CD4-positive, alpha-beta T cell treated with Interleukin-15 for 4 hours (primary cell): ENCODE results near the gene MCC.

Source experiments
- DNase-seq: peaks from one replicate; pipeline ENCODE4 v3.0.0-alpha.2; 2020; ENCODE audit warnings: low spot score

Gene MCC

DNA sequence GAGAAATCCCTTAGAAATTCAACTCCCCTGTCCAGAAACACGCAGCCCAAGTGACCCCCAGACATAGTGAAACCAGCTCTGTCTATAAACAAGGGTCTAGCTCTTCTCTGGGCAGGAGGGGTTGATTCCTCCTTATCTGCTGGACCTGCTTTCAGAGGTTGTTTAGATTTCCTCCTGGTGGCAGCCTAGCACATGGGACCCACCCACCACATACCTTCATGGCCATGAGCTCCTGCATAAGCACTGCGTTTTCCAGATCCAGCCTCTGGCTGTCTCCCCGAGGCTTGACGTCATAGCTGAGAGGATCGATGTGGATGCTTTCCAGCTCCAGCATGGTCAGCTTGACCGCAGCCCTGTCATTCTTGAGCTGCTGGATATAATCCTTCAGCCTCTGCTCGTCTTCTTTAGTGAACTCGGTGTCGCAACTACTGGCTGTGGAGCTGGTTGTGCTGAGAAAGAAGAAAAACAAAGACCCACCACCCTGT lies 434.7 kb downstream of the MCC start:
- no peak for DNase-seq

DNA sequence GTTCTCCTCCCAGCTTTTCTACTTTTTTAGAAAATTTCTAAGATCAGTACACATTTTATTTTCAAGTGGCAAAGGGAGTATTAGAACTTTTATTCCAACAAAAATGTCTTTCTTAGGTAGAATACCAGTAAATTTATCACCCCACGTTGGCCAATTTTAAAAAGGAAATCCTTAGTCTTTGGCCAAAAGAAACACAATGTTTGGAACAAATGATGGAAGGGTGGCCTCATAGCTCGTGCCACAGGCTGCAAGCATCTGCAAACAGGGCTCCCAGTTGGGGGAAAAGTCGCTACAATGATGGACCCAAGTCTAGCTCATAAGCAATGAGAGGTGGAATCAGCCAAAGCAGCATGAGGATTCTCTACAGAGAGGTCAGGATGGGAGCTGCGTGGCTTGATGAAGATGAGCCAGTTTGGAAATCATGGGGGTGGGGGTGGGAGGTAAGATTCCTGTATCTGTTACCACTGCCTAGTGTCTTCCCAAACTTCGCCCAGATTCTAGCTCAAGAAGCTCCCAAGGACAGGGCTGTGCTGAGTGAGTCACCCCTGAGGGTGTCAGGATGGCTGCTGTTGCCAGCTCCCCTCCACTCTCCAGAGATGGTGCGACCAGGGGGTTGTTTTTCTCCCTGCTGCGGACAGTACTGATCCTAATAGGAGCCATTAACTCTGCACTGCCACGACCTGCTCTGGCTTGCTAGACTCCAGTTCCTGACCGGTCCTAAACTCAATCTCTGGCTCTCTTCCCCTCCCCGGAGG lies 436.0 kb downstream of the MCC start:
- no peak for DNase-seq

DNA sequence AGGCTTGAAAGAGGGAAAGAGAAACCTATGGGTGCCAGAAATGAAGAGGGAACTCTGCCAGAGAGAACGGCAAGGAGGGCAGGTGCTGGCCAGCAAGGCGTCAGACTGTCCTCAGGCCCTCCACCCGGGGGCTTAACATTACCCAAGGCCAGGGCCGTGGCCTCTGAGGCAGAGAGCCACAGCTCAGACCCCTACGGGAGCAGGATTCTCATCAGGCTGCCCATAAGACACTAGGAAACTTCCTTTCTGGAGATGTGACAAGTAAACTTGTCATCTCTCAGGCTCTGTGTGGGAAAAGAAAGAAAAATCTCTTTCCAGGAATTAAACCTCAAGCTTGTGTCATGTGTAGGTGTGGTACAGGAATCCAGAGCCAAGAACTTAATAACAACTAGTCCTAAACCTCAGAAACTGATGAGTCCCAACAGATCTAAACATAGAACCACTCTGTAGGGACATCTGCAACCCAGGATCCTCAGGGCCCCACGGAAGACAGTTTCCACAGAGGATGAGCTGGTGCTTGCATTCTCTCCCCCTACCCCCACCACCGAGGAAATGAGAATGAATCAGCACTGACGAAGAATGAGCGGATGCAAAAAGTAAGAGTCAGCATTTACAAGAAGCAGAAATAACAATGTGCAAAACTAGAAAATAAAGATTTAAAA lies 437.4 kb downstream of the MCC start:
- peak; percentile 12 for DNase-seq

DNA sequence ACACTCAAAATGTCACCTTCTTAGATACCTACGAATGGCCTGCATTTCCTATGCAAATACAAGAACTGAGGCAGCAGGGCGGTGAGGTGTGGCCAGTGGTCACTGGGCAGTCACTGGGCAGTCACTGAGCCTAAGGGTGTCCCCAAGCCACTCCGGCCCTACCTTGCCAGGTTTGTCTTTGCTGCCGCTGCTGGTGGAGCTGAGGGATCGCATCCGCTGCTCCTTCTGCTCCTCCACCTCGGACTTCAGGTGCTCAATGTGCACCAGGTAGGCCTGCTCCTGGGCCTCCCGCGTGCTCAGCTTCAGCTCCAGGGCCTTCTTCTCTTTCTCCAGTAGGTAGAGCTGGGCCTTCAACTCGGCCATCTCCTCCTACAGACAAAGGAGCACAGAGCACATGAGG lies 439.3 kb downstream of the MCC start:
- DNase-seq: no peak

DNA sequence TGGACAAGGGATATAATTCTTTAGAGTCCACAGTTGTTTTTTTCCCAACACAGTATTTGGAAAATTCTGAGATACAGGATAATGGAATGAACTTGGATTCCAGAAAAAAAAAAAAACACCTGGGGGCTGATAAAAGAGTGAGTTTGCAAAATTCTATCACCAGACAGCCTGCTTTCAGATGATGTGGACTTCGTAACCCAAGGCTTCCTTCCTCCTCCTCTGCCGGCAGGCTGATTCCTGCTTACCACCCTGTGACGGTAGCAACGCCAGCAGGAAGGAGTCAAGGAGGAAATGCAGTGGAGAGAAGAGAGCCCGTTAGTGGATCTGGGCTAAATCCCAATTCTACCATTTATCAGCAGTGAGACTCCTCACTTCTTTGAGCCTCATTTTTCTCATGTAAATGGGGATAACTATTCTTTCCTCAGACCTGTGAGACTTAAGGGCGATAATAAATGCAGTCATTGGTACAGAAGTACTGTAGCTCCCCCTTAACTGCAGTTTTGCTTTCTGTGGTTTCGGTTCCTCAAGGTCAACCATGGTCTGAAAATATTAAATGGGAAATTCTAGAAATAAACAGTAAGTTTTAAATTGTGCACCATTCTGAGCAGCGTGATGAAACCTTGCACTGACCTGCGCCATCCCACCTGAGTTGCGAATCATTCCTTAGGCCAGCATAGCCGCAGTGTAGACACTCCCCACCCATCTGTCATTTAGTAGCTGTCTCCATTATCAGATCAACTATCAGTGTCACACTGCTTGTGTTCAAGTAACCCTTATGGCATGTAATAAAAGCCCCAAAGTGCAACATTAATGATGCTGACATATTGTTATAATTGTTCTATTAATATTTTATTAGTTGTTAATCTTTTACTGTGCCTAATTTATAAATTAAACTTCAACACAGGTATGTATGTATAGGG lies 440.3 kb downstream of the MCC start:
- DNase-seq: no peak

DNA sequence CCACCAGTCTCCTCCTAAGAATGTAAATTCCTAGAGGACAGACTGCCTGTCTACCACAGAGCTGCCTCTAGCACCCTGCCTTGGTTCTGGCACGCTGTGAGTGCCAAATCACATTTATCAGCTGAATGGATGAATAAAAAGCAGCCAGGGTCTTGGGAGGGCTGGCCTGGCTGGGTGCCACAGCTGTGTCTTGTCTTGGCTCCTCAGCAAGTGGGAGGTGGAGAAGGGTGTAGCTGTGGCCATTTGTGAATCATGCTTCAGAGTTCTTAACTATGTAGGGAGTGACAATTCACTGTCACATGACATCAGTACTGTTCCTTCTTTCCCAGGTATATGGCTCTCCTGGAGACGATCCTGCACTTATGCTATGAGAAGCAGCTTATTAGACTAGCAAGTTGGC lies 441.0 kb downstream of the MCC start:
- no peak for DNase-seq

DNA sequence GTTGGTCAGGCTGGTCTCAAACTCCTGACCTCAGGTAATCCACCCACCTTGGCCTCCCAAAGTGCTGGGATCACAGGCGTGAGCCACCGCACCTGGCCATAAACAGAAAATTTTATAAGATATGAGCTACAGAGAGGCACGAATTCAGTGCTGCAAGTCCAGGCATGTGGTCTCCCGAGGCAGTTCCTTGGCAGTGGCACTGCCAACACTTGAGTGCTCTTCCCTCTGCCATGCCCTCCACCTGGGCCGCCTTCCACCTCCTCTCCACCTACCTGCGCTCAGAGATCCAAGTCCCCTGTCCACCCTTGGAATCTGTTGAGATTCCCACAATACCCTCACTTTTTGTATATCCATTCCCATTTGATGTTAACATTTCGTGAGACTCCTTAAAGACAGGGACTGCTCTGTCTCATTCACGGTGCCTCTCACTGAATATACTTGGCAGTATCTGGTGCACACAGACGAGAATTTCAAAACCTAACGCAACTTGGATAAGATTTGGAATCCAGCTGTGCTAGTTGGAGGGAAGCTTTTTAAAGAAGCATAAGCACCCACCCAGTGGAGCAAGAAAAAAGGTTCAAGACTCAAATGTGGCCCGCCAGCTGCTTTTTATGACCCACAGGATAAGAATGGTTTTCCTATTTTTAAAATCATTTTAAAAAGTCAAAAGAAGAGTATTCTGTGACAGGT lies 443.3 kb downstream of the MCC start:
- DNase-seq: no peak

DNA sequence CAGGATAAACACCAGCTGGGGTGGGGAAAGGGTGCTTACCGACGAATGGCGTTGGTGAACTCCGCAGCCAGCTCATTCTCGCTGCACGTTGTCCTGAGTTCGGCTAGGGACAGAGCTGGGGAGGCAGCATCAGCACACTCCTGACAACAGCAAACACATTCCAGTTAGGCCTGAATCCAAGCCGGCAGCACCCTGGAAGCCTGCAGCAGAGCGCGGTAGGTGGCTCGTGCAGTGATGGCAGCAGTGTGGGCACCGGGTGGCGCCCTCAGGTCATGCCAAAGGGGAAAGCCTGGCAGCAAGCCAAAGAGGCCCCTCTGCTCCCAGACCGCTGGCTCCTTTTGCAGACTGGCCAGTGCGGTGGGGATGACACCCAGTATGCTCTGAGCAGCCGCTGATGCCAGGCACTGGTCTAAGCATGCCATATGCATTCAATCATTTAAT lies 444.7 kb downstream of the MCC start:
- no peak for DNase-seq

DNA sequence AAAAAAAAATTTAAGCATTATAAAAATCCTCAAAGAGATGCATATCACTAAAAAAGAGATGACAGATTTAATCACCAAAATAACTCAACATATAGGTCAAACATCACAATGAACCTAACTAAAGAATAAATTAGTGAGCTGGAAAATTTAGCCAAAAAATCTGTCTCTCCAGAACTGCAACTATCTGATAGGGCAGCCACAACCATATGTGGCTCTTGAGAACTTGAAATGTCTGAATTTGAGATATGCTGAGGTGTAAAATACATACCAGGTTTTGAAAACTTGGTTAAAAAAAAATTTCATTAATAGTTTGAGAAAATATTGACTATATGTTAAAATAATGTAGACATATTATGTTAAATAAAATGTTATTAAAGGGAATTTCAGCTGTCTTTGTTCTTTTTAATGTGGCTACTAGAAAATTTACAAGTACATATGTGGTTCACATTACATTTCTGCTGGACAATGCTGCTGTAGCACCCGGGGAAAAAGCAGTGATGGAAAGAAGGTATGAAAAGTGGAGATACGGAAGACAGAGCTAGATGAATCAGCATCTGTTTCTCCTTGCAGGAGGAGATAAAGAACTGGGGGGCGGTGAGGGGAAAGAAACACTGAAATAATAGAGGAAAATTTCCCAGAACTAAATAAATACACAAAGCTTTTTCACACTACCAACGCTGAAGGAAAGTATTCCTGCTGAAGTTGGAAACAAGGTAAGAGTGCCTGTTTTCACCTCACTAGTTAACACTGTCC lies 445.6 kb downstream of the MCC start:
- DNase-seq: no peak

DNA sequence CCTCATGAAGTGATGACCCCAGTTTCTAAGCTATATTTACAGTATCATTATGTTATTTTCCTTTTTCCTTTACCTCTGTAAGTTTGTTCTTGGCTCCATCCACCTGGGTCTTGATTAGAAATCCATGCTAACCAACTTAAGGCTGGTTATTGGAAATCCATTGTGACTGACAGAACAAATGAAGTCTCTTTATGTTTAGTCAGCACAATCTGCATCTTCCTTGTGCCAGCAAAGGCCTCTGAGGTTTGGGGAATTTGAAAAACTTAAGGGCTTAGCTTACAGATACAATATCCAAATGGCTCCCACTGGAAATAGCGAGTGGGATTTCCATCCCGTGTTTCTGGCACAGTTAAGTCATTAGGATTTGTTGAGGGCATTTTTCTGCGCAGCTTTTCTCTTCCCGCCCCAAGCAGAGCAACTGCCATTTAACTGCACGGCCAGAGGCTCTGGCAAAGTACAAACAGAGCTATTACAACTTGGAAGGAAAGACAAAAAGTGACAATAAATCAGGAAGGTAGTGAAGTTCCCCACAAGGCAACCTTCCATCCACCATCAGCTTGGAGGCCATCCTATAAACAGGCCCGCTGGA lies 447.5 kb downstream of the MCC start:
- DNase-seq: no peak

DNA sequence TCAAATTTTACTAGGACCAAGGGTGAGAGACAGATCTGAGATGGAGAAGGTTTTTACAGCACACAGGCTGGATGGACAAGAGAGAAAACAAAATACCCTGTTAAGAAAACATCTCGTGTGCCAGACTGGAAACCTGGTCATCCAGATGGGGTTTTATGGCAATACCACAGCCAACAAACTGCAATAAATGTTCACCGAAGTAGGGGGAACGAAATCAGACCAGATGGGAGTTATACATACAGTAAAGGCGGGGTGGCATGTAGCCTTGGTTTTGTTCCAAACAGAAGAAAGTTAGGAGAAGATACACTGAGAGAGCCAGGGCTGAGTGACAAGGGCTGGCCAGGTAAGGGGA lies 448.3 kb downstream of the MCC start:
- DNase-seq: no peak

DNA sequence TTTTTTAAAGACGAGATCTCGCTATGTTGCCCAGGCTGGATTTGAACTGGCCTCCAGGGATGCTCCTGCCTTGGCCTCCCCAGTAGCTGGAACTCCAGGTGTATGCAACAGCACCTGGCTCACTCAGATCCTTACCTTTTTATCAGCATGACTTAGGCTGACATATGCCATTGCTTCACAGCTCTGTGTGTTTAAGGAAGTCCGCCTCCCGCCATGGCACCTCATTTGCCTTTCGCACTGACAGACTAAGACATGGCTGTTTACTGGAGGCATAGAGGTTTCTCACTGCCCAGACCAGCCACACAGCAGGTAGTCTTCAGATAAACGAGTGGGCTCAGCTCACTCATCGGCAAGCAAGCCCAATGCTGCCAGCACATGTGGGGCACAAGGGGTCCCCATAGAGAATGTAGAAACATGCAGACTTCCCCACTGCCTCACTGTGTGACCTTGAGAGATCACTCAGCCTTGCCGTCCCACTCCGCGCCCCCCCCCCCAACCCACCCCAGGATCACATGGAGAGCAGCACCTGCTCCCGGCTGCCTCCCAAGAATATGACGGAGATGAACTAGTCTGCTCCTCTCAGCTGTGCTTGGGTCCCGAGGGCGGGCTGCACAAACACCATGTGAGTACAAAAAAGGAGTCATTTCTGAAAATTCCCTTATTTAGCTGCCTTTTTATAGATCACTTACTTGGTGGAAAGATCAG lies 448.9 kb downstream of the MCC start:
- no peak for DNase-seq

DNA sequence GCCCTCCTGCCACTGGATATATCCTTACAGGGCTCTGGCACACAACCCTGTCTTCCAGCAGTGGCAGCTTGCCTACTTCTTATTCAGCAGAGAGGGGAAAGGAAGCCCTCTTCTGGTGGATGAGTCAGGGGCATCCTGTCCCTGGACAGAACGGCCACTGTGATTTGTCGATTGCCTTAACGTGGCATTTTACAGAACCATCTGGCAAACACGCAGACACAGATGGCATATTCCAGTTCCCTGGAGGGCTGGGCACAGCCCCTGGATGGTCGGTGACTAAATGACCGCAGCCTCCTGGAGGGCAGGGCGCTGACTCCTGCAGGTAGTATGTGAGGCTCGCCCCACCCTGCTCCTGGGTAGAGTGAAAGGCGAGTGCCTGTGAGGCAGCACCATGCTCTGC lies 449.5 kb downstream of the MCC start:
- no peak for DNase-seq

DNA sequence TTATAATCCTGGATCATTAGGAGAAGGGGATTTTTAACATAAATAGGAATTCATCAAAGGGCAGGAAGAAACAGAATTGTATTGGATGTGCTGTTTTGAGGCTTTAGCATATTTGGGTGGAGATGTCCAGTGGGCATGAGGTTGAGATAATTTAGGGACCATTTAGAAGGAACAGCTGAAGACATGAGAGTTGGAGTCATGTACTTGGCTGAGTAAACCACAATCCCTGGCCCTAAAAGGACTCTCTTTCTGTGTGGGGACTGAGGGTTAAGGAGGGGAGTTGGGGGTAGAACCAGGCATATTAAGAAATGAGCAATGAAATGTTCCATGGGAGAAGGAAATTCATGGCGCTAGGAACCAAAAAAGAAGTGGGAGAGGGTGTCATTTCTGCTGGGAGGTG lies 450.1 kb downstream of the MCC start:
- DNase-seq: no peak

DNA sequence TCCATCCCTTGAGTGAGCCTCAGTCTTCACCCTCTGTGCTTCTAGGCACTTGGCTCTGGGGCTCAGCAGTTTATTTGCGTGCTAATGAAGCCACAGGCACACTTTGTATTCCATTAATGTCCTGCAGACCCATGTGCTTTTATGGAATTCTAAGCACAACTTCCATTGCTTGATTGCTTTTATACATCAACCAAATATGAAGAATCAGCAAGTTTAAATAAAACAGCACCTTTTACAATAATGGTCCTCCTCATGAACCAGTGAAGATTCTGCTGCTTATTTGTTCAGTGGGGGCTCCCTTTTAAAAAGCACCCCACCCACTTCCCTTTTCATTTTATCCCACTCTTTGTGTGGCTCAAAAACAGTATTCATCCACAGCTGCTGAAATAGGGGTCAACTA lies 451.4 kb downstream of the MCC start:
- no peak for DNase-seq

DNA sequence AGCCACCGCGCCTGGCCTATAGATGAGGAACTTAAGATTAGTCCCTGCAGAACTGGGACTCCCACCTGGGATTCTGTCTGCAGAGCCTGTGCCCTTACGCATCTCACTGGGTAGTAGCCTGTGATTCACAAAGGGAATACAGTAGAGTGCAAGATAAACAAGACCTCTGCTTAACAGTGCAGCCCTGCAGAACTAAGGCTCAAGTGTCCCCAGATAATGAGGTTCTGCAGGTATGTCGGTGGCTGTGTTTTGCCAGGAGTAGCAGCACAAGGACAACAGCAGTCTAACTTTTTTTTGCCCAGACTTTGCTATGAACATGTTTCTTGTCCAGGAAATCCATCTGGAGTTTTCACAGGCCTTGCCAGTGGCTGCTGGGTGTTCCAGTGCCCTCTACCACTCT lies 451.9 kb downstream of the MCC start:
- no peak for DNase-seq

DNA sequence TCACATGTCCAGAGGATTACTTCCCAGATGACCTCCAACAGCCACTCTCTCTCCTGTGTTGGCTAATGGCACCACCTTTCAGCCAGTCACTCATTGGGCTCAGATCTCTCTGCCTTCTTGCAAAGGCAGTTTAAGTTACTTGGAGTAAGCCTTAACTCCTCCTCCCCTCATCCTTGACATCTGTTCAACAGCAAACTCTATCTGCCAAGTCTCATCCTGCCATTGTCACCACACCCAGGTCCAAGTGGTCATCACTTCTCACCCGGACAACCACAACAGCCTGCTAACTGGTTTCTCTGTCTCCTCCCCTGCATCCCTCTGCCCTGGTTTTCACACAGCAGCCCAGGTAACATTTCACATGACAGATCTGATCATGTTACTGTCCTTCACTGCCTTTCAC lies 453.2 kb downstream of the MCC start:
- no peak for DNase-seq

DNA sequence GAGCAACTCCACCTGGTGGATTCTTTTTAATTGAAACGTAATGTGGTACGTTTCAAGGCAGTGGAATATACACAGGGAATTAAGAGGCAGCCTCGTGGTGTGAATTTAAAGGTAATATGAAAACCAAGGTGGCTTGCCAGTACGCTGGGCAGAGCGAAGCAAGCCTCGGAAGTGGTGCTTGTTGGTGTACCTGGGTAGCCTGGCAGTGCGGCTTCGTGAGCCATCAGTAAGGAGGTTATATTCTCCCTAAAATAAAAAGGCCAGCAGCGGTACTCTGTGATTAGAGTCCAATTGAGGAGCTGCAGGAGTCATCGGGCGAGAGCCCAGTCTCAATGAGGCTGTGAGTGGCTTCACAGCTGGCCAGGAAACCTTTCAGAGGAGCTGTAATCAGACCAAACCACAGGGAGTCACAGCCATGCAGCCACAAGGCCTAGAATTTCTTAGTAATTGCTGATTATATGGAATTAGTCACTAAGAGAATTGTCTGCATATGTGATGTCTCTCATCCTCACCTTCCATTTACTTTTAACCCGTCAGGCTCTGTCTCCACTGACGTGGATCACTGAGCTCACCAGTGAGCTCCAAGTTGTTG lies 454.0 kb downstream of the MCC start:
- no peak for DNase-seq

DNA sequence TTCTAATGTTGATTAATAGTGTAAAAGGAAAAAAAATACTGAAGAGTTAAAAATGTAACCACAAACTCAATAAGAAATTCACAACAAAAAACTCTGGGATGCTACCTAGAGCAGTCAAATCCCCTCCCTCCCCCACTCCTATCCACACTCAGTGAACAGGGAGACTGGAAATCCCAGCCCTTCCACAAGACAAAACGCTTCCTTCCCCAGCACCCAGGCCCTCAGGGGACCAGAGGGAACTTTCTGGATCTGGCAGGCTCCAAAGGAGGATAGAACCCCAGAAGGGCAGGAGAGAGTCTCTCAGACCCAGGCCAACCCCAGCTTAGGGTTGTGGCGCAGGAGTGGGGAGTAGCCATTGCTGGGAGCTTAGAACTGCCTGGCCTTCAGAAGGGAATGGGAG lies 456.7 kb downstream of the MCC start:
- DNase-seq: no peak

DNA sequence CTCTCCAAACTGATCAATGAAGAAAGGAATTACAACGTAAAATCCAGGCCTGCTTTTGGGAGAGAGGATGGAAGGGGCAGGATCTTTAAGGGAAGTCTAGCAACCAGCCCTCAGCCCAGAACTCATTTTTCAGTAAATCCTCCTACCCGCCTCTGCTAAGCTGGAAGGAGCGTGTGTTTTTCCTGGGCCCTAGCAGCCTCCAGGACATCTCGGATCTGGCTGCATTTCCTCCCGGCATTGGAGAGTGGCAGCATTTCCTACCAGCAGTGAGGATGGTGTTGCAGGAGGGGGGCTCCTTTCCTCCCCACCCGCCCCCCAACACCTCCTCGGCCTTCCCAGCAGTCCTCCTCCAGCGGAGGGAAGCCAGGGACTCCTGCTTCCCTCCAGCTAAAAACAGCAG lies 457.1 kb downstream of the MCC start:
- no peak for DNase-seq
